ENCODE results near the gene ZNF124. TPM values are rescaled to one million over a fixed set of nuclear protein-coding genes. Genes with fewer than 3 reads are reported as not detected.
"Not testable (repeated sequence)": the region's sequence is repeated elsewhere in the genome, so short reads cannot be mapped to it uniquely, and the experiment has no call there.

Gene ZNF124
- total RNA-seq: 11.3 and 21.1 TPM in 2 replicates

- not testable (repeated sequence) for DNase-seq (ENCODE audit: low read depth); FAIRE-seq; H3K4me3 ChIP-seq (ENCODE audit: low read depth, low read length); H3K27me3 ChIP-seq (ENCODE audit: control insufficient read depth, insufficient read depth, low read length); H3K36me3 ChIP-seq (ENCODE audit: control insufficient read depth, insufficient read depth, low read length)
Measured at GRCh38 chr1:247171875-247172563, at the start of gene ZNF124. TSS of gene ZNF124 (minus strand) at chr1:247172020. CDS start at chr1:247171877, 143 bp downstream.

GRCh38 chr1:247220280-247220679, 48.5 kb upstream of the ZNF124 start:
- DNase-seq (ENCODE audit: low read depth); H3K36me3 ChIP-seq (ENCODE audit: control insufficient read depth, insufficient read depth, low read length); H3K27me3 ChIP-seq (ENCODE audit: control insufficient read depth, insufficient read depth, low read length); H3K4me3 ChIP-seq (ENCODE audit: low read depth, low read length); FAIRE-seq: not testable (repeated sequence)

DNA sequence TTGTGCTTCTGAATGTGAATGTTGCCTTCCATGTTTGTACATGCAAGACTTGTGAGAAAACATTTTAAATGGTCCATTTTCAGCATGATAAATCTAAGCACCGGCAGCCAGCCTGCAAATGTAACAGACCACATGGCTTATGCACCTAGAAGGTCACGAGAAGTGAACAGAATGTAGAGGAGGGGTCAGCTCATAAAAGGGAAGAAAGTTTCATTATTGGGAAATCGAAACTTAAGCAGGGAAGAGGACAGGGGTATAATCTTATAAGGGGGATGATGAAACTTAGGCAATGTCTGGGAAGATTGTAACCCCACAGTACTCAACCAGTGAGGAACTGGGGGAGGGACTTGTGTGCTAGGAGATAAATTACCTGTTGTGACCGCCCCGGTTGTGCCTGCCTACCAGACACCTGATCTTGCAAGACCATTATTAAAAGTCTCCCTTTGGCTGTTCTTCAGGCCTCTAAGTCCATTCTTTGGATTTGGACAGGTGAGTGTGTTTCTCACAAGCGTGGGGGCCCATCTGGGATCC, 46.4 kb upstream of the ZNF124 start:
- DNase-seq (ENCODE audit: low read depth) (no peak), FAIRE-seq (no peak)
- Histone ChIP-seq H3K27me3 (ENCODE audit: control insufficient read depth, insufficient read depth, low read length) (no peaks in the 10 kb centered on the region), H3K36me3 (ENCODE audit: control insufficient read depth, insufficient read depth, low read length) (no peaks in the 10 kb centered on the region), H3K4me3 (ENCODE audit: low read depth, low read length) (no peak overlapping the region)
- TF ChIP-seq, protein P1, sequence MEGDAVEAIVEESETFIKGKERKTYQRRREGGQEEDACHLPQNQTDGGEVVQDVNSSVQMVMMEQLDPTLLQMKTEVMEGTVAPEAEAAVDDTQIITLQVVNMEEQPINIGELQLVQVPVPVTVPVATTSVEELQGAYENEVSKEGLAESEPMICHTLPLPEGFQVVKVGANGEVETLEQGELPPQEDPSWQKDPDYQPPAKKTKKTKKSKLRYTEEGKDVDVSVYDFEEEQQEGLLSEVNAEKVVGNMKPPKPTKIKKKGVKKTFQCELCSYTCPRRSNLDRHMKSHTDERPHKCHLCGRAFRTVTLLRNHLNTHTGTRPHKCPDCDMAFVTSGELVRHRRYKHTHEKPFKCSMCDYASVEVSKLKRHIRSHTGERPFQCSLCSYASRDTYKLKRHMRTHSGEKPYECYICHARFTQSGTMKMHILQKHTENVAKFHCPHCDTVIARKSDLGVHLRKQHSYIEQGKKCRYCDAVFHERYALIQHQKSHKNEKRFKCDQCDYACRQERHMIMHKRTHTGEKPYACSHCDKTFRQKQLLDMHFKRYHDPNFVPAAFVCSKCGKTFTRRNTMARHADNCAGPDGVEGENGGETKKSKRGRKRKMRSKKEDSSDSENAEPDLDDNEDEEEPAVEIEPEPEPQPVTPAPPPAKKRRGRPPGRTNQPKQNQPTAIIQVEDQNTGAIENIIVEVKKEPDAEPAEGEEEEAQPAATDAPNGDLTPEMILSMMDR (IDR thresholded peaks at IDR 0.05; ENCODE audit: insufficient read depth, low read length, severe bottlenecking): no peak

DNA sequence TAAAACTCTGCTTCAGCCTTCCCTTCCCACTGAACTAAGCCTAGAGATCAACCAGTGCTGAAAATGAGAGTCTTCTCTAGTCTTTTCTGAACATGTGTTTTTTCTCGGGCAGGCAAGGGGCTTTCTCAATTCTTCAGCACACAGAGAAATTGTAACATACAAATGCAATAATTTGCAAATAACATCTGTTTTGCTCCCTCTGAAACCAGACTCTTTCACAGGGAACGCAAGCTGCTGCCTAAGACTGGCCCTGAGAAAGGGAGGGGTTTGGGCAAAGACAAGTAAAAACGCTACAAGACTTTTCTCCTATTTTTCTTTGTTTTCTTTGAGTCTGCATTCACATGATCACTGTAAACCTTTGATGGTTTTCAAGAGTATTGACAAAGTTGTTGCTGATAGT, 44.4 kb upstream of the ZNF124 start:
- H3K27me3 ChIP-seq (ENCODE audit: control insufficient read depth, insufficient read depth, low read length): no peaks in the 10 kb centered on the region
- H3K36me3 ChIP-seq (ENCODE audit: control insufficient read depth, insufficient read depth, low read length): no peaks in the 10 kb centered on the region
- DNase-seq (ENCODE audit: low read depth) (no peak), FAIRE-seq (no peak)
- H3K4me3 ChIP-seq (ENCODE audit: low read depth, low read length): no peak overlapping the region
- TF ChIP-seq, protein P1 (IDR thresholded peaks at IDR 0.05; ENCODE audit: insufficient read depth, low read length, severe bottlenecking): no peak

DNA sequence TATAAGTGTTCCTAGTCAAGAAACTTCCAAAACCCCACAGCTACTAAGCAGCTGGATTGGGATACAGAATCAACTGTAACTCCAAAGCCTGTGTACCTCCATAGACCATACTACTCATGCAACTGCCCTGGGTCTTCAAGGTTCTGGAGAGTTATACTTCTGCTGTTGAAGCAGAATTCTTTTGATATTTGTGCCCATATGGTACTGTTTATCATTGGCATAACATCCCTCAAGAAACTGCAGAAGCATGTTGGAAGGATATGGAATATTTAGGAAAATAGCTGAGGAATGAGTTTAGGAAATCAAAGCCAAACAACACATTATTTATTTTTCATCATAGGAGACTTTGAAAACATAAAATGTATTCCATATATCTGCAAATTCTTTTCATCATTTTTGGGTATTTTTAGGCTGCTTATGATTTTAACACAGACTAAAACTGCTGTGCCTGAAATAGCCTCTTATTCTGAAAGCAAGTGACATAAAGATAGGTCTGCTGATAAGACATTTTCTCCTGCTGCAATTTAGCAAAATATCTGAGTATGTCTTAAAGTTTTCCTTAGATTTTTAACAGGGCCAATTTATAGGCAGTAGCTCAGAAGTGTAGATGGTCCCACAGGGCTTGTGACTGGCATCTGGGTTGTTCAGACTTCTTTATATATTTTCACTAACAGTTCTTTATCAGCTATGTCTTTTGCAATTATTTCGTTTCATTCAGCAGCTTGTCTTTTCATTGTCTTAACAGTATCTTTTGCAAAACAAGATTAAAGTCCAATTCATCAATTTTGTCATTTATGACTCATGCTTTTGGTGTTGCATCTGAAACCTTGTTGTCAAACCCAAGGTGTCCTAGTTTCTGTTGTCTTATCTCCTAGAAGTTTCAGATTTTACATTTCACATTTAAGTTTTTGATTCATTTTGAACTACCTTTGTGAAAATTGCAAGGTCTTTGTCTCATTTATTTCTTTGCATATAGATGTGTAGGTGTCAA, 41.1 kb upstream of the ZNF124 start:
- TF ChIP-seq, protein P1 (IDR thresholded peaks at IDR 0.05; ENCODE audit: insufficient read depth, low read length, severe bottlenecking): no peak
- FAIRE-seq (no peak), DNase-seq (ENCODE audit: low read depth) (no peak)

DNA sequence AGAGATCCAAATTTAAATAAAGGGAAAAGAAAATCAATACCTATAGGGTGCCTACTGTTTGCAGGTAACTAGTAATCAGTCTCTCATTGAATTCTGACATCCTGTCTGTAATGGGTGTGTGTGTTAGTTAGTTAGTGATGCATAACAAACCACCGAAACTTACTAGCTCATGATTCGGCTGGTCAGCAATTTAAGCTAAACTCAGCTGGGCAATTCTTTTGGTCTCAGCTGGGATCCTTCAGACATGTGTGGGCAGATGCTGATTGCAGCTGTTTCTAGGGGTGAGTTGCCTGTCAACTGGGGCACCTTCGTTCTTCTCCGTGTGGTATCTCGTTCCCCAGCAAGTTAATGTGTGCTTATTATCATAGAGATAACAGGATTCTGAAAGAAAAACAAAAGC, 40.2 kb upstream of the ZNF124 start:
- Histone ChIP-seq H3K4me3 (ENCODE audit: low read depth, low read length) (no peak overlapping the region), H3K36me3 (ENCODE audit: control insufficient read depth, insufficient read depth, low read length) (no peaks in the 10 kb centered on the region), H3K27me3 (ENCODE audit: control insufficient read depth, insufficient read depth, low read length) (no peaks in the 10 kb centered on the region)
- TF ChIP-seq, protein P1 (IDR thresholded peaks at IDR 0.05; ENCODE audit: insufficient read depth, low read length, severe bottlenecking): no peak
- peak; percentile 38 for DNase-seq (ENCODE audit: low read depth)
- FAIRE-seq: no peak

More for the DNA sequence above, 41.1 kb upstream of the ZNF124 start:
- Histone ChIP-seq H3K27me3 (ENCODE audit: control insufficient read depth, insufficient read depth, low read length) (no peaks in the 10 kb centered on the region), H3K36me3 (ENCODE audit: control insufficient read depth, insufficient read depth, low read length) (no peaks in the 10 kb centered on the region), H3K4me3 (ENCODE audit: low read depth, low read length) (no peak overlapping the region)

Data from bronchial epithelial cell (primary cell).